ENCODE data around the gene LMAN2.
A peak's percentile ranks its signal among the peaks of the same experiment; 100 is the strongest.
"Not testable (repeated sequence)": the region's sequence is repeated elsewhere in the genome, so short reads cannot be mapped to it uniquely, and the experiment has no call there.

The LMAN2 gene

GRCh38 chr5:177306674-177307543 lies 44.6 kb downstream of the LMAN2 start:
- ChIA-PET POLR2A (interaction anchor here (0.5 to 1.5 kb wide), 4 partner anchors 9 to 155 kb away, joined by 3 read pairs; no protein-coding TSS in a partner anchor), CTCF (interaction anchor here (0.6 to 1.0 kb wide), 3 partner anchors 65 to 195 kb away, joined by 3 read pairs; no protein-coding TSS in a partner anchor)
- H3K4me1 ChIP-seq (ENCODE audit: control insufficient read depth, insufficient read depth, low read length): peaks cover 11% of the 10 kb centered on the region
- H3K9me3 ChIP-seq (ENCODE audit: control insufficient read depth, insufficient read depth, low read depth, low read length): no peaks in the 10 kb centered on the region
- H3K36me3 ChIP-seq (ENCODE audit: control insufficient read depth in 2 of 2, insufficient read depth in 1 of 2, low read length in 2 of 2): peaks cover 4 to 55% of the 10 kb centered on the region in 2 experiments; a peak in 2 of 3 replicates
- no peak overlapping the region for H3K27ac ChIP-seq (ENCODE audit: extremely low read depth, low read depth, low read length)
- TF ChIP-seq ZNF571 (tag by site-specific recombination; IDR thresholded peaks at IDR 0.05) (no peak), CTCF (tag by site-specific recombination; IDR thresholded peaks at IDR 0.05) (peak; percentile 48; the same call in 1 of the 2 replicates), ZBTB17 (tag by site-specific recombination; IDR thresholded peaks at IDR 0.05) (no peak), SCRT1 (tag by site-specific recombination; IDR thresholded peaks at IDR 0.05; ENCODE audit: borderline replicate concordance) (peak; percentile 64; the same call in 1 of the 2 replicates), ZNF701 (tag by site-specific recombination; IDR thresholded peaks at IDR 0.05) (no peak), SCRT2 (tag by site-specific recombination; IDR thresholded peaks at IDR 0.05) (peak; percentile 71), OSR2 (tag by site-specific recombination; IDR thresholded peaks at IDR 0.05) (no peak), ZNF639 (tag by site-specific recombination; IDR thresholded peaks at IDR 0.05) (no peak), ZNF664 (tag by site-specific recombination; IDR thresholded peaks at IDR 0.05) (peak; percentile 74), ZNF341 (tag by site-specific recombination; IDR thresholded peaks at IDR 0.05; ENCODE audit: low read depth) (0 out of 2 replicates have a peak, but pooled peaks have one; percentile 20), TCF7L2 (IDR thresholded peaks at IDR 0.05; ENCODE audit: borderline replicate concordance, low read depth, low read length) (no peak), ZNF366 (tag by site-specific recombination; conservative IDR thresholded peaks at IDR 0.05) (no peak)
- TF ChIP-seq, protein P1, sequence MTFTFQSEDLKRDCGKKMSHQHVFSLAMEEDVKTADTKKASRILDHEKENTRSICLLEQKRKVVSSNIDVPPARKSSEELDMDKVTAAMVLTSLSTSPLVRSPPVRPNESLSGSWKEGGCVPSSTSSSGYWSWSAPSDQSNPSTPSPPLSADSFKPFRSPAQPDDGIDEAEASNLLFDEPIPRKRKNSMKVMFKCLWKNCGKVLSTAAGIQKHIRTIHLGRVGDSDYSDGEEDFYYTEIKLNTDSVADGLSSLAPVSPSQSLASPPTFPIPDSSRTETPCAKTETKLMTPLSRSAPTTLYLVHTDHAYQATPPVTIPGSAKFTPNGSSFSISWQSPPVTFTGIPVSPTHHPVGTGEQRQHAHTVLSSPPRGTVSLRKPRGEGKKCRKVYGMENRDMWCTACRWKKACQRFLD (tag by site-specific recombination; IDR thresholded peaks at IDR 0.05): no peak
- TF ChIP-seq, protein P2, sequence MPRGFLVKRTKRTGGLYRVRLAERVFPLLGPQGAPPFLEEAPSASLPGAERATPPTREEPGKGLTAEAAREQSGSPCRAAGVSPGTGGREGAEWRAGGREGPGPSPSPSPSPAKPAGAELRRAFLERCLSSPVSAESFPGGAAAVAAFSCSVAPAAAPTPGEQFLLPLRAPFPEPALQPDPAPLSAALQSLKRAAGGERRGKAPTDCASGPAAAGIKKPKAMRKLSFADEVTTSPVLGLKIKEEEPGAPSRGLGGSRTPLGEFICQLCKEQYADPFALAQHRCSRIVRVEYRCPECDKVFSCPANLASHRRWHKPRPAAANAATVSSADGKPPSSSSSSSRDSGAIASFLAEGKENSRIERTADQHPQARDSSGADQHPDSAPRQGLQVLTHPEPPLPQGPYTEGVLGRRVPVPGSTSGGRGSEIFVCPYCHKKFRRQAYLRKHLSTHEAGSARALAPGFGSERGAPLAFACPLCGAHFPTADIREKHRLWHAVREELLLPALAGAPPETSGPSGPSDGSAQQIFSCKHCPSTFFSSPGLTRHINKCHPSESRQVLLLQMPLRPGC (tag by site-specific recombination; IDR thresholded peaks at IDR 0.05): no peak
- H3K4me3 ChIP-seq (ENCODE audit: low read depth, low read length): no peak overlapping the region

- POLR2A ChIA-PET: not testable (repeated sequence)
- H3K36me3 ChIP-seq (ENCODE audit: control insufficient read depth in 2 of 2, insufficient read depth in 1 of 2, low read length in 2 of 2): peaks cover 4 to 62% of the 10 kb centered on the region in 2 experiments; a peak in 2 of 3 replicates
- TF ChIP-seq KLF1 (tag by site-specific recombination; IDR thresholded peaks at IDR 0.05) (0 out of 2 replicates have a peak, but pooled peaks have one; percentile 8), SCRT2 (tag by site-specific recombination; IDR thresholded peaks at IDR 0.05) (peak; percentile 84), ZNF335 (tag by site-specific recombination; conservative IDR thresholded peaks at IDR 0.05) (0 out of 2 replicates have a peak, but pooled peaks have one; percentile 25), SCRT1 (tag by site-specific recombination; IDR thresholded peaks at IDR 0.05; ENCODE audit: borderline replicate concordance) (peak; percentile 55; the same call in 1 of the 2 replicates)
These were observed 45.3 kb downstream of the LMAN2 start for GRCh38 chr5:177306103-177306640.

More at GRCh38 chr5:177306103-177306640, 45.3 kb downstream of the LMAN2 start:
- H3K4me3 ChIP-seq (ENCODE audit: low read depth, low read length); CTCF ChIA-PET; H3K9me3 ChIP-seq (ENCODE audit: control insufficient read depth, insufficient read depth, low read depth, low read length); H3K27ac ChIP-seq (ENCODE audit: extremely low read depth, low read depth, low read length): not testable (repeated sequence)
- peaks cover 11% of the 10 kb centered on the region for H3K4me1 ChIP-seq (ENCODE audit: control insufficient read depth, insufficient read depth, low read length)
